Neural cell (in vitro differentiated cells): ENCODE data around the gene PLP1. TPM values are rescaled to one million over a fixed set of nuclear protein-coding genes. Genes with fewer than 3 reads are reported as not detected.

Experiments used
- H2AFZ ChIP-seq: fragments of 200-600, 300-800 bp; sonication (generic), shearing (Covaris generic); 2 replicates; pipeline ENCODE4 v1.6.0; 2014; ENCODE audit warnings: low read depth, mild to moderate bottlenecking, antibody characterized with exemption, low read length, moderate library complexity
- H3F3A ChIP-seq: fragments of 200-600 bp; shearing (Covaris generic); 2 replicates; pipeline ENCODE4 v1.6.1; 2016; ENCODE audit warnings: mild to moderate bottlenecking, moderate library complexity, mixed read lengths, antibody characterized with exemption, low read length; ENCODE audit not compliant: insufficient read depth, poor library complexity, severe bottlenecking
- H3K27ac ChIP-seq: fragments of 200-600, 300-800 bp; sonication (generic), shearing (Covaris generic); 2 replicates; pipeline ENCODE4 v1.5.1; 2014; ENCODE audit warnings: mild to moderate bottlenecking, low read length, moderate library complexity
- H3K27me3 ChIP-seq: fragments of 300-800, 200-600 bp; sonication (generic), shearing (Covaris generic); 2 replicates; pipeline ENCODE4 v1.6.0; 2014; ENCODE audit warnings: mild to moderate bottlenecking, low read depth, low read length, moderate library complexity; ENCODE audit not compliant: insufficient read depth
- H3K36me3 ChIP-seq: fragments of 300-800, 200-600 bp; sonication (generic), shearing (Covaris generic); 2 replicates; pipeline ENCODE4 v1.5.1; 2014; ENCODE audit warnings: mild to moderate bottlenecking, antibody characterized with exemption, low read length, moderate library complexity; ENCODE audit not compliant: insufficient read depth
- H3K4me2 ChIP-seq: fragments of 300-800, 200-600 bp; sonication (generic), shearing (Covaris generic); 2 replicates; pipeline ENCODE4 v1.6.0; 2014; ENCODE audit warnings: mild to moderate bottlenecking, low read length
- H3K4me3 ChIP-seq: fragments of 300-800, 200-600 bp; sonication (generic), shearing (Covaris generic); 2 replicates; pipeline ENCODE4 v1.5.1; 2014; ENCODE audit warnings: mild to moderate bottlenecking, low read length, moderate library complexity
- H3K79me2 ChIP-seq: fragments of 200-600 bp; shearing (Covaris generic); replicated peaks from 2 replicates; pipeline ENCODE4 v1.6.0; 2014; ENCODE audit warnings: mild to moderate bottlenecking, low read length, moderate library complexity; ENCODE audit not compliant: insufficient read depth
- H3K9ac ChIP-seq: fragments of 300-800, 200-600 bp; sonication (generic), shearing (Covaris generic); 2 replicates; pipeline ENCODE4 v1.6.1; 2016; ENCODE audit warnings: mild to moderate bottlenecking, low read length, mixed read lengths
- H3K9me2 ChIP-seq: fragments of 200-600 bp; shearing (Covaris generic); 2 replicates; pipeline ENCODE4 v1.6.1; 2016; ENCODE audit warnings: mild to moderate bottlenecking, low read length, mixed read lengths; ENCODE audit not compliant: insufficient read depth
- H3K9me3 ChIP-seq: fragments of 200-600, 300-800 bp; sonication (generic), shearing (Covaris generic); 2 replicates; pipeline ENCODE4 v1.6.1; 2016; ENCODE audit warnings: mild to moderate bottlenecking, mixed run types, low read length, moderate library complexity, mixed read lengths
- H4K20me1 ChIP-seq: fragments of 200-600 bp; shearing (Covaris generic); 2 replicates; pipeline ENCODE4 v1.6.1; 2016; ENCODE audit warnings: mild to moderate bottlenecking, mixed run types; ENCODE audit not compliant: insufficient read depth
- EP300 ChIP-seq: fragments of 450-650 bp; conservative IDR thresholded peaks from 2 replicates; pipeline ENCODE4 v1.6.1; 2014; ENCODE audit warnings: antibody characterized with exemption, mild to moderate bottlenecking, moderate library complexity; ENCODE audit not compliant: poor library complexity, severe bottlenecking
- EZH2 ChIP-seq: fragments of 200-600, 300-800 bp; shearing (Covaris generic), sonication (generic); IDR thresholded peaks from 2 replicates; pipeline ENCODE4 v1.6.1; 2014; ENCODE audit warnings: antibody characterized with exemption, low read length, borderline replicate concordance, mild to moderate bottlenecking; ENCODE audit not compliant: insufficient read depth, poor library complexity, severe bottlenecking
- MXI1 ChIP-seq: fragments of 450-650 bp; conservative IDR thresholded peaks from 2 replicates; pipeline ENCODE4 v1.6.1; 2014; ENCODE audit warnings: antibody characterized with exemption, mild to moderate bottlenecking; ENCODE audit not compliant: poor library complexity, severe bottlenecking
- POLR2AphosphoS5 ChIP-seq: IDR thresholded peaks from 2 replicates; pipeline ENCODE4 v1.6.1; 2012
- RAD21 ChIP-seq: fragments of 450-650 bp; conservative IDR thresholded peaks from 2 replicates; pipeline ENCODE4 v1.6.1; 2014; ENCODE audit warnings: antibody characterized with exemption, mild to moderate bottlenecking, moderate library complexity
- REST ChIP-seq: IDR thresholded peaks from 2 replicates; pipeline ENCODE4 v1.6.1; 2012; ENCODE audit warnings: borderline replicate concordance
- SMC3 ChIP-seq: fragments of 450-650 bp; conservative IDR thresholded peaks from 2 replicates; pipeline ENCODE4 v1.6.1; 2014; ENCODE audit warnings: antibody characterized with exemption, mild to moderate bottlenecking, moderate library complexity; ENCODE audit not compliant: poor library complexity
- TAF1 ChIP-seq: IDR thresholded peaks from 2 replicates; pipeline ENCODE4 v1.6.1; 2012; ENCODE audit warnings: low read depth
- polyA plus RNA-seq: library from polyadenylated mRNA; depleted of rRNA; stranded (reverse); fragments of >200 nt; gene quantifications from 2 replicates; pipeline ENCODE4 v1.2.3, GENCODE V29; 2014
- TF ChIP-seq, protein P1 (sequence below): fragments of 450-650 bp; IDR thresholded peaks from 2 replicates; pipeline ENCODE4 v1.5.1; 2014; ENCODE audit warnings: antibody characterized with exemption, mild to moderate bottlenecking, moderate library complexity; ENCODE audit not compliant: poor library complexity, severe bottlenecking

The PLP1 gene
- polyA plus RNA-seq, 1 donor from 2014 or later: 0.71 TPM

GRCh38 chrX:103793545-103793940, 16.9 kb downstream of the PLP1 start:
- Histone ChIP-seq H3F3A (no peaks in the 10 kb centered on the region), H3K9me3 (no peaks in the 10 kb centered on the region), H4K20me1 (no peaks in the 10 kb centered on the region), H3K27ac (no peak overlapping the region), H3K27me3 (no peaks in the 10 kb centered on the region), H3K36me3 (no peaks in the 10 kb centered on the region), H3K4me3 (no peak overlapping the region), H2AFZ (no peak overlapping the region), H3K9me2 (no peaks in the 10 kb centered on the region), H3K79me2 (no peaks in the 10 kb centered on the region), H3K4me2 (no peak overlapping the region), H3K9ac (no peak overlapping the region)
- no peak for TF ChIP-seq SMC3
- no peak for TF ChIP-seq REST
- TF ChIP-seq TAF1: no peak
- TF ChIP-seq, protein P1, sequence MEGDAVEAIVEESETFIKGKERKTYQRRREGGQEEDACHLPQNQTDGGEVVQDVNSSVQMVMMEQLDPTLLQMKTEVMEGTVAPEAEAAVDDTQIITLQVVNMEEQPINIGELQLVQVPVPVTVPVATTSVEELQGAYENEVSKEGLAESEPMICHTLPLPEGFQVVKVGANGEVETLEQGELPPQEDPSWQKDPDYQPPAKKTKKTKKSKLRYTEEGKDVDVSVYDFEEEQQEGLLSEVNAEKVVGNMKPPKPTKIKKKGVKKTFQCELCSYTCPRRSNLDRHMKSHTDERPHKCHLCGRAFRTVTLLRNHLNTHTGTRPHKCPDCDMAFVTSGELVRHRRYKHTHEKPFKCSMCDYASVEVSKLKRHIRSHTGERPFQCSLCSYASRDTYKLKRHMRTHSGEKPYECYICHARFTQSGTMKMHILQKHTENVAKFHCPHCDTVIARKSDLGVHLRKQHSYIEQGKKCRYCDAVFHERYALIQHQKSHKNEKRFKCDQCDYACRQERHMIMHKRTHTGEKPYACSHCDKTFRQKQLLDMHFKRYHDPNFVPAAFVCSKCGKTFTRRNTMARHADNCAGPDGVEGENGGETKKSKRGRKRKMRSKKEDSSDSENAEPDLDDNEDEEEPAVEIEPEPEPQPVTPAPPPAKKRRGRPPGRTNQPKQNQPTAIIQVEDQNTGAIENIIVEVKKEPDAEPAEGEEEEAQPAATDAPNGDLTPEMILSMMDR: no peak
- TF ChIP-seq EZH2: no peak
- no peak for TF ChIP-seq POLR2AphosphoS5
- TF ChIP-seq MXI1: no peak
- no peak for TF ChIP-seq EP300
- TF ChIP-seq RAD21: no peak

DNA sequence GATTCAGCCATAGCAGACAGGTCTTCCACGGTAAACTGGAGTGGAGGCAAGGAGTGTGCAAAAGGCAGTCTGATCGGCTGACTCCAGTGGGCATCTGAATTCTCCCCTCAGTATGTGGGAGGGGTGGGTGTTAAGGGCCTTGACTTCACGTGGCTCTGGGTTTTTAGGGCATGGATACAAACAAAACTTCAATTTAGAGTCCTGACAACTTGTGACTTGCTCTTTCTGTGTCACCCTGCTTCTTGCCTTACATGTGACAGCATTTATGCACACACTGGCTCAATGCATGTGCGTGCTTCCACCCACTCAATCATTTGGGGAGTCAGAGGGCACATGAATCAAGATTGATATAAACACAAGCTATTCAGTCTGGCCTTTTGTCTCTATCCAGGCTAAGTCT, 17.5 kb downstream of the PLP1 start:
- Histone ChIP-seq H3K9ac (no peak overlapping the region), H3K27me3 (no peaks in the 10 kb centered on the region), H3K4me2 (no peak overlapping the region), H3F3A (no peaks in the 10 kb centered on the region), H3K36me3 (no peaks in the 10 kb centered on the region), H3K27ac (no peak overlapping the region), H3K4me3 (no peak overlapping the region), H2AFZ (no peak overlapping the region), H3K79me2 (no peaks in the 10 kb centered on the region), H3K9me2 (no peaks in the 10 kb centered on the region), H4K20me1 (no peaks in the 10 kb centered on the region), H3K9me3 (no peaks in the 10 kb centered on the region)
- TF ChIP-seq SMC3 (no peak), TAF1 (no peak), EZH2 (no peak), REST (no peak), MXI1 (no peak), POLR2AphosphoS5 (no peak), EP300 (no peak), RAD21 (no peak)
- TF ChIP-seq, protein P1: no peak
